Endothelial cell of hepatic sinusoid (primary cell): ENCODE measurements around the gene HPN.
"Not testable (repeated sequence)": the region's sequence is repeated elsewhere in the genome, so short reads cannot be mapped to it uniquely, and the experiment has no call there.

Source experiments
- in situ Hi-C: cut with HindIII; loops from 2 replicates; pipeline ENCODE4 v1.10.0; 2017; ENCODE audit warnings: low sequenced_read_pairs

The HPN gene

GRCh38 chr19:35041548-35042055 is at the start of gene HPN:
Gene HPN (plus strand): TSS chr19:35041721. CDS start chr19:35042507, 786 bp downstream.
- in situ Hi-C loops, result no loop called here

- in situ Hi-C loops, result not testable (repeated sequence)
These were observed 48.9 kb upstream of the HPN start for GRCh38 chr19:34992582-34992981.

- in situ Hi-C loops, result no loop called here
These were observed 47.3 kb upstream of the HPN start for GRCh38 chr19:34994286-34994642.

DNA sequence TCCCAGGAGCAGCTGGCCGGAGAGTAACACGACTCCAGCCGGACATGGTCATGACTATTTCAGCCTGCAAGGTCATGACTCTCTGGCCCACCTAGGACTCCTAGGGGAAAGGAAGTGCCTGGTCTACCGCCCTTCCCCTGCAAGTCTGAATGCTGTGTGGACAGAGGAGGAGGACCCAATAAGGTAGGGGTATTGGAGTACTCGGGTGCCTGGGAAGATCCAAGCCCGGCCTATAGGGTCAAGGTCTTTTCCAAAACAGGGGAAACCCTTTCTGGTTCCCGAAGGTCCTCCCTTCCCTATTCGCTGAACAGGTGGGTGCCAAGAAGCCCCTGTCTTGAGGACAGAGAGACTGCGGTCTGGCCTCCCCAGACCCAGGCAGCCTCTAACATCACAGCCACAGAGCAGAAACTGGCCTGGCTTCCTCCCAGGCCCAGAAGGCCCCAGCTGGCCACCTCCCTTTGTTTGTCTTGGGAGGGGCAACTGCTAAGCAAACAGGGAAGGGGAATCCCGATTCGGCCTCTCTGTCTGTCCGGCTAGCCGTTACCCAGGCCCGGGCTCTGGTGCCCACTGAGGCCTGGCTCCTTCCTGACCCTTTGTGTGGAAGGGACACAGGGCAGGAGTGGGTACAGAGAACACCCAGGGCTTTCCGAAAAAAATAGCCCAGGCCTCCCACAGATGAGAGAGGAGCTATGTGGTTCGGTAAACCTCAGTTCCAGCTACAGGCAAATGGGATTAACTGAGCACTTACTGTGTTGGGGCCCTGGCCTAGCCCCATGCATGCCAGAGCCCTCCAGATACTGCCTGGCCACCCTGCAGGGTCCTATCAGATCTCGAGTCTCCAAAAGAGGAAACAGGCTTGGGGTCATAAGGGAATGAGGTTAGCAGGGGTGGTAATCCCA is 46.6 kb upstream of the HPN start:
- in situ Hi-C loops, result no loop called here

- in situ Hi-C loops, result no loop called here
These were observed 46.0 kb upstream of the HPN start for GRCh38 chr19:34995551-34995950.

- in situ Hi-C loops, result no loop called here
These were observed 44.4 kb upstream of the HPN start for GRCh38 chr19:34997071-34997617.

DNA sequence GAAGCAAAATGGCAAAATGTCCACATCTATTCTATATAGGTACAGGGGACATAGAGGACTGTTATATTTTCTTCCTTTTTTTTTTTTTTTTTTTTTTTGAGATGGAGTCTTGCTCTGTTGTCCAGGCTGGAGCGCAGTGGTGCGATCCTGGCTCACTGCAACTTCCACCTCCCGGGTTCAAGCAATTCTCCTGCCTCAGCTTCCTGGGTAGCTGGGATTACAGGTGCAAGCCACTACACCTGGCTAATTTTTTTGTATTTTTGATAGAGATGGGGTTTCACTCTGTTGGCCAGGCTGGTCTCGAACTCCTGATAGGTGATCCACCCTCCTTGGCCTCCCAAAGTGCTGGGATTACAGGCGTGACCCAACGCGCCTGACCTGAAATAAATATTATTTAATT is 43.3 kb upstream of the HPN start:
- in situ Hi-C loops, result not testable (repeated sequence)

DNA sequence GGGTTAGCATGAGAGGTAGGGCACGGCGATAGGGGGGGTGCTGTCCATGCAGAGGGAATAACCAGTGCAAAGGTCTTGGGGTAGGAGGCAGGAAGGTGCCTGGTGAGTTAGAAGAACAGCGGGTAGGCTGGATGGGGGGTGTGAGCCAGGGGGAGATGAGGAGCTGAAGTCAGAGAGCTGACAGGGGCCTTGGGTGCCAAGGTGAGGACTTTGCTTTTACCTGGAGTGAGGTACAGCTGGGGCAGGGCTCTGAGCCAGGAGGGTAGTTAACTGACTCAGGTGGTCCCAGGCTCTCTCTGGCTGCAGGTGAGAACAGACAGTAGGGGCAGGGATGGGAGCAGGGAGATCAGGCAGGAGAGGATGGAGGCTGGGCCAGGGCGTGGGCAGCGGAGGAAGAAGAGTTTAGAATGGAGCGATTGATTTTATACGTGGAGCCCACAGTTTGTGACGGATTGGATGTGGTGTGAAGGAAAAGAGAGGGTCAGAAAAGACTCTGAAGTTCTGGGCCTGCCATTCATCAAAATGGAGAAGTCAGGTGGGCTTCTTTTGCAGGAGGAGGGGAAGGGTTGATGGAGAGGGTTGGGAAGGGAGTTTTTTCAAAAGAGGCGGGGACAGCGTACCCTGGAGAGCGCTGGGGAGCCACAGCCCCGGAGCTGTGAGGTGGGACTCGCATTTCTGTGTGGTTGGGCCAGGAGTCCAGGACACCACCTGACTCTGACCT is 42.6 kb upstream of the HPN start:
- in situ Hi-C loops, result no loop called here

DNA sequence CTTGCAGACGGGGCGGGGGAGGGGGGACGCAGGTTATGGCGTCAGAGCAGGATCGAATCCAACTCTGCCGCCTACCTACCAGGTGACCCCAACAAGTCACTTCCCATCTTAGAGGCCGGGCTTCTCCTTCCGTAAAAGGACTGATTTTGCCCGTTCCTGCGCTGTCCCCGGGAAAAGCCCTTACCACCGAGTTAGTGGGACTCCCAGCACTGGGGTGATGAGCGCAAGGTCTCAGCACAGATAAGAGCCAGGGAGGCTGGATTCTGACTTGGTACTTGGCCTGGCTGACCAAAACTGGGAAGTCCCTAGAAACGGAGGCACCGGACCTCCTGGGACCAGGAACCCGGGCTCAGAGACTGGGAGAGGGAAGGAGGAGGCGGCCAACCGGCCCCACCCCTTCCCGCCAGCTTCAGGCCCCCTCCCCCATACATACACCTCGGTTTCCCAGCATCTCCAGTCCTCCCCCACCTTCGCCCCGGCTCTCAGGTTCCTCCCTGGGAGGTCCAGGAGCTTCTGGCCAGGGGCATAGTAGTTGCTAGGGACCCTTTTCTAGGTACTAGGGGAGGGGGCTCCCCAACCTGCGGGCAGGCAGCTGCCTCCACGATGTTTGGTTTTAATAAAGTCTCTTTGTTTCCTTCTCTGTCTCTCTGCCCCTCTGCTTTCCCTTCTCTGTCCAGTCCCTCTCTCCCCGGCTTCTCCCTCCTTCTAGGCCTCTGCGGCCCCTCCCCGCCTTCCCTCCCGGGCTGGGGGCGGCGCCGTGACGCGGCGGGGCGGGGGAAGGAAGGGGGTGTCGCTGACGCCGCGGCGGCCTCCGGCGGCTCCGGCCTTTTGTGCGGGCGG is 41.8 kb upstream of the HPN start, which contains the start of gene GRAMD1A:
GRAMD1A (plus strand) TSS at position 826 of the 840 bp plus-strand sequence. CDS start 156 bp downstream, outside the sequence.
- in situ Hi-C loops, result no loop called here

GRCh38 chr19:35000338-35000646 is 41.2 kb upstream of the HPN start:
- in situ Hi-C loops, result no loop called here

DNA sequence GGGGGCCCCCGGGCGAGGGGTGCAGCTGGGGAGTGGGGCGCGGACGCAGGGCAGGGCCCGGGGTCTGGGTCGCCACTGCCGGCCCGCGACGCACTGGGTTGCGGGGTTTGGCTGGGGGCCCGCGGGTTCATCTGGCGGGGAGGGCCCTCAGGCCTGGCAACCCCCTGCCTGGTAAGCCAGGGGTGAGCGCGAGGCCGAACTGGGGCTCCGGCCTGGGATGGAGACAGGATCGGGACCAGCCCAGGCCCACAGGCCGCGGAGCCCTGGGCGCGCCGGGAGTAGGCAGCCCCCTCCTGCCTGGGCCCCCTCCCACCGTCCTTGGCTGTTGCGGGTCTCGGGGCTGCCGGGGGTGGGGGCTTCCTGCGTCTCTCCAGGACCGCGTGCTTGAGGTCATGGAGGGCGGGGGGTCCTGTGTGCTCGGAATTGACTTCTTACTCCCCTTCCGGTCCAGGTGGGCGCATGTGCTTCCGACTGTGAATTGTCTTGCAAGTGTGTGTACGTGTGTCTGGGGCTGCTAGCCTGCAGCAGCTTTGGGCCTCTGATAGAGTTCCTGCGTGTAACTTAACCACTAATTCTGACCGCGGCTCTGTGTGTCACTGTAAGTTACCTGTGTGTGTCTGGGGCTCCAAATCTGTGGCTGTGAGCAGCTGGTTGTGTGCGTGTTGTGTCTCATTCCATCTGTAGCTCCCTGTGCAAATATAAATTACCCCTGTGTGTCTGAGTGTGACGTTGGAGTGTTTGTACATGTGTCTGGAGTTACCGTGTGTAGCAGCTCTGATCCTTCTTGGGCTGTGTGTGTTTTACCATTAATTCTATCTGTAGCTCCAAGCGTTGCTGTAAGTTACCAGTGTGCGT is 40.6 kb upstream of the HPN start:
- in situ Hi-C loops, result no loop called here

DNA sequence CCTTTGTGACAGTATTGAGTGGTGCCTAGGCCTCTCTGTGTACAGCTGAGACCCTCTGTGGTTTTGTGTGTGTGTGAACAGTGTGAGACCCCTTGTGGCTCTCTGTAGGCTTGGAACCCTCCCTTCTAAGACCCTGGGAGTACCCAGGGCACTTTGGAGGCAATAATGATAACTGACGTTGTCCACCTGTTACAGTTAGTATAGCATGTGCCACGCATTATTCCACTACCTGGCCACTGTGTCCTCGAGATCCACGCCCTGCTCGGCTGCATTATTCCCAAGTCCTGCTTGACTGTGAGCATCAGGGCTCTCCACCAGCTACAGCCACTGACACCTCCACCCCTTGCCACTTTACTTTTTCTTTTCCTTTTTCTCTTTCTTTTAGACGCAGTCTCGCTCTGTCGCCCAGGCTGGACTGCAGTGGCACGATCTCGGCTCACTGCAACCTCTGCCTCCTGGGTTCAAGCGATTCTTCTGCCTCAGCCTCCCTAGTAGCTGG is 39.4 kb upstream of the HPN start:
- in situ Hi-C loops, result no loop called here

DNA sequence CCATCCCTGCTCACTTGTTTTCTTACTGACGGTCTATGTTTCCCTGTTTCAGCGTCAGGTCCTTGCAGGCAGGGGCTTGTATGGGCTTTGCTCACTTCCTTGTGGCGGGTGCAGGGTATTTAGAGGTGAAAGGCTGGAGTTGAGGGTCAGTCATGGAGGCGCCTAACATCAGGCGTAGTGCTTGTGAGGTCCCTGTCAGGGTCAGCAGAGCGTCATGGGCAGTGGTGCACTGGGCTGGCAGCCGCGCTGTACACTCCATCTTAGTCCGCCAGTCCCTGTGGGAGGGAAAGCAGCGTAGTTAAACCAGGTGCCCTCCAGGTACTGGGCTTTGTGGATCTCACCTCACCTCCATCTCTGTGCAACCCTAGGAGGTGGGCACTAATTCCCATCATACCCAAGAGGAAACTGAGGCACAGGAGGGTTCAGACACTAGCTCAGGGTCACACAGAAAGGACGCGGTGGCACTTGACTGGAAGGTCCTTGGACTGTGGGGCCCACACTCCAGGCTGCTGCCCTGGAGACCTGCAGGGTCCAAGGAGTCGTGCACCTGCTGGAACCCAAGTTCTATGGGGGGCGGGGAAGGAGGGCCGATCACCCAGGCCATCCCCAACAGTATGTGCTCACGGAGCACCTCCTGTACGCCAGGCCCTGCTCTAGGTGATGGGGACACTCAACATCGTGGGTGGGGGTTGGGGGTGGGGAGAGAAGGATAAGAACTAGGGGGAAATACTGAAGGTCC is 36.8 kb upstream of the HPN start:
- in situ Hi-C loops, result no loop called here

DNA sequence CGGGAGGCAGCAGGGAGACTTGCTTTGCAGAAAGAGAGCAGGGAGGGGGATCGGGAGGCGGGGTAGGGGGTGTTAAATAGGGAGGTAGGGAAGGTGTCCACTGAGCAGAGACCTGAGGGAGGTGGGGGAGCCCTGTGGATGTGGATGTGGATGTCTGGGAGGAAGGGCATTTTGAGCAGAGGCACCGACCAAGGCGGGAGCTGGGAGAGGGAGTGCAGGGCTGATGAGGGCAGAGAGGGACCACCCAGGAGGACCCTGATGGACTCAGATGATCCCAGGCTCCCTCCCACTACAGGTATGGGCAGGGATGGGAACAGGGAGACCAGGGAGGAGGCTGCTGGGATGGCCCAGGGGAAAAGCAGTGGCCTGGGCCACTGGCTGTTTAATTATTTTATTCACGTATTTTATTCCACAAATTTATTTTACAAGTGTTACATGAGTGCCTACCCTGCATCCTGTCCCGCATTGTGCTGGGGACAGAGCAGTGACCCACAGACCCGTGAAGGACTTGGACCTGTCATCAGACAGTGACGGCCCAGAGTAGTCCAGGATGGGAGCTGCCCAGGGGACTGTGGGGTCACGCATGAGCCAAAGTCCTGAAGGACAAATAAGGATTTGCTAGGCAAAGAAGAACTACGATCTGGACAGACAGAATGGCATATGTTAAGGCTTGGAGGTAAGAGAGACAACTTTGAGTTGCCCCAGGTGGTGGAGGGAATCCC is 36.1 kb upstream of the HPN start:
- in situ Hi-C loops, result no loop called here

DNA sequence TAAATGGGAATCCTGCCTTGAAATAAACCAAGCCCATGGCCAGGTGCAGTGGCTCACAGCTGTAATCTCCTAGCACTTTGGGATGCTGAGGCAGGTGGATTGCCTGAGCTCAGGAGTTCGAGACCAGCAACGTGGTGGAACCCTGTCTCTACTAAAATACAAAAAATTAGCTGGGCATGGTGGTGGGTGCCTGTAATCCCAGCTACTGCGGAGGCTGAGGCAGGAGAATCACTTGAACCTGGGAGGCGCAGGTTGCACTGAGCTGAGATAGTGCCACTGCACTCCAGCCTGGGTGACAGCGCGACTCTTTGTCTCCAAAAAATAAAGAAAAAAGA is 35.5 kb upstream of the HPN start:
- in situ Hi-C loops, result not testable (repeated sequence)

DNA sequence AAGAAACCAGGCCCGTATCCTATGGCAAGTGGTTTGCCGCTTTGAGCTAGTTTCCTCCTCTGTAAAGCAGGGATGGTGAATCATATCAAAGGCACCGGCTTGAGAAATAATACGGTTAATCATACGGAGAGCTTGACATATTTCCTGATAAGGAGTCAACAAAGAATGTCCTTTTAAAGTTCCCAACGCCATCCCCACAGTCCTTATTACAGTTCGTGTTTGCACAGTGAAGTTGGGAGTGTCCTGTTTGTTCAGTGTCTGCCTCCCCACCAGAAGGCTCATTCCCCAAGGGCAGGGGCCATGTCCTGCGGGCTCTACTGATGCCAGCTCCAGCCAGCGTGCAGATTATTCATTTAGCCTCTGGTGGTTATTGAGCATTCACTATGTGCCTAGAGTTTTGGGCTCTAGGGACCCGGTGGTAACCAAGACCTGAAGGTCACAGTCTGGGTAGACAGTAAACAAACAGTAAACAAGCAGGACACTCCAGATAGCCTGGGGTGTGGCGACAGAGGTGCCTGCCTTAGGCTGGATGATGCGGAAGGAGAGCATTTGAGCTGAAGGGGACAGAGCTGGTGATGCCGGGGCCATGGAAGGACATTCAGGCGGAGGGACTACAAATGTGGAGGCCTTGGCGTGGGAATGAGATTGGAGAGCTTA is 35.1 kb upstream of the HPN start:
- in situ Hi-C loops, result no loop called here

DNA sequence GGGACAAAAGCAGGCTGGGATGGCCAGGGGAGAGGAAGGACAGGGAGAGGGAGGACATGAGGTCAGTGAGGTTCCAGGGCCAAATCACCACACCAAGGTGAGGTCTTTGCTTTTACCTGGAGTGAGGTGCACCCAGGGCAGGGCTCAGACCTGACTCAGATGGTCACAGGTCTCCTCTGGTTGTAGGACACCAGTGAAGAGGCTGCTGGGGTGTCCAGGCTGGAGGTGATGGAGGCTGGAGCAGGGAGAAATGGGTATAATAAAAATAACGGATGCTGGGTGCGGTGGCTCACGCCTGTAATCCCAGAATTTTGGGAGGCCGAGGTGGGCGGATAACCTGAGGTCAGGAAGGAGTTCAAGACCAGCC is 34.5 kb upstream of the HPN start:
- in situ Hi-C loops, result no loop called here

- in situ Hi-C loops, result not testable (repeated sequence)
These were observed 34.1 kb upstream of the HPN start for GRCh38 chr19:35007427-35007826.
